GM21367 (cell line): ENCODE measurements around the gene COL3A1.
A peak's percentile ranks its signal among the peaks of the same experiment; 100 is the strongest.

Source experiments
- ATAC-seq: cut with Tn5 transposase; IDR thresholded peaks from one replicate; pipeline ENCODE4 v1.9.1; 2021; ENCODE audit not compliant: unreplicated experiment

The COL3A1 gene

DNA sequence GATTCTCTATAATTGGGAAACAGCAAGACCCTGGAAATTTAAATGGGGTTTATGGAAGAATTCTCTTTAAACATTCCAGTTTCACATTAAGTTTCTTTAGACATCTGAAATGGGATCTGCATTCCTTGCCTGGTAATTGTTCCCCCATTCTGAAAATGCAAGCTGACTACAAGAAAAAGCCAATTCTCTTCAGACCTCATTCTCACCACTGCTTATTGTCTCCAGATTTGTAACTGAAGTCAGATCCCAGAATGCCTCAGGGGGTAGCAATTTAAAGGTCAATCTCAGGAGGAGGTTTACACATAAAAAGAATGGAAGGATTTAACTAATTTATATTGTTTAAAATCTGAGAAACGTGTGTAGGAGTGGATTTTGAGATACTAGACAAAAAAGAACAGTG lies 41.2 kb downstream of the COL3A1 start:
- no peak for ATAC-seq

- ATAC-seq: no peak
These were observed 42.2 kb downstream of the COL3A1 start for GRCh38 chr2:189016311-189016861.

DNA sequence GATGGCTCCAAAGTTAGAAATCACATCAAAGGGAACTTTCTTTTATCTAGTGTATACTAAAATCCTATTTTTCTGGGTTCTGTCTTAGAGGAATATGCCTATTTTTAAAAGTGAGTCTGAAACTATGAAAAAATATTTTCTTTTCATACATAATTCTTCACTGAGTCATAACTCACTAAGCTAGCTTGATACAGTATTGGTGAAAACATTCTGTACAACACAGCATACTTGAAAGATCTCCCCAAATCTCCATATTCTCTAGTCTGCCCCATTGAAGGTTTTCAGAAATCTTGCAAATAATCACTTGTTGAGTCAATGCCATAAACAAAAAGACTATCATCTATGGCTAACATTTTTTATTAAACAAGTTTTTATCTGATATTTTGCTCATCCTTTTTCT lies 44.5 kb downstream of the COL3A1 start:
- no peak for ATAC-seq

GRCh38 chr2:189020179-189020578 lies 46.0 kb downstream of the COL3A1 start:
- no peak for ATAC-seq

DNA sequence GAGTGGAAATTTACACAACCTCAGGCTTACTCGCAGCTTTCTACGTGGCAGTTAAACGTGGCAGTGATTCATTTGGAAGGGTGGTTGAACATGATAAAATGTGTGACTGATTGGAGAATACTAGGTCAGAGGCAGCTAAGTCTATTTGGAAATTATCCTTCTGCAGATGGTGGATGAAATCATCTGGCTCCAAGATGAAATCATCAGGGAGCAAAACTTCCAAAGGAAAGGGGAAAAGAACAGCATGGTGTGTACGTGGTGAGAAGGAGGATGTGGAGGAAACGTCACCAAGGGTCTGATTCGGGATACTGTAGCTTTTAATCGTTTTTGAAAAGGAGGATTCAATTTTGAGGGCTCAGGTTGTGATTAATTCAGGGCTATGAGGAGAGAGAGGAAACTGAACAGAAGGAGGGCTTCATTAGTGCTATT lies 47.9 kb downstream of the COL3A1 start:
- ATAC-seq: no peak

DNA sequence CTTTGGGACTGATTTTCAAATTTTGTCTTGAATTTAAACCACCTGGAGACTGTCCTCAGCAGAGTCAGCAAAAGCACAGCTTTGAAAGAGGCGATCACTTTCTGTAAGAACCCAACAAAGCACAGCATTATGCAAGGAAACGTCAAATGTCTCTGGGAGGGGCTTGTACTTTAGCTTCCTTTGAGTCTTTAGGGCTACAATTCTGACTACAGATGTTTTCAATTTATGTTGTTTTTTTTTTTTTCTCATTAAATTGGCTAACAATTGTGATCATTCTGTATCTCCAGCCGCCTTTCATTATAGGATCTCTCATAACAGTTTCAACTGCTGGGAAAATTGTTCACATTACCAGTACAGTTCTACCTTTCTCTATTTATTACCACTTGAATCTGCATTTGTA lies 48.3 kb downstream of the COL3A1 start:
- ATAC-seq: no peak

GRCh38 chr2:189024901-189025618 lies 50.9 kb downstream of the COL3A1 start:
- ATAC-seq: peak; percentile 94

GRCh38 chr2:189037518-189037917 lies 63.3 kb downstream of the COL3A1 start:
- no peak for ATAC-seq

GRCh38 chr2:189045836-189046235 lies 71.7 kb downstream of the COL3A1 start:
- ATAC-seq: no peak

DNA sequence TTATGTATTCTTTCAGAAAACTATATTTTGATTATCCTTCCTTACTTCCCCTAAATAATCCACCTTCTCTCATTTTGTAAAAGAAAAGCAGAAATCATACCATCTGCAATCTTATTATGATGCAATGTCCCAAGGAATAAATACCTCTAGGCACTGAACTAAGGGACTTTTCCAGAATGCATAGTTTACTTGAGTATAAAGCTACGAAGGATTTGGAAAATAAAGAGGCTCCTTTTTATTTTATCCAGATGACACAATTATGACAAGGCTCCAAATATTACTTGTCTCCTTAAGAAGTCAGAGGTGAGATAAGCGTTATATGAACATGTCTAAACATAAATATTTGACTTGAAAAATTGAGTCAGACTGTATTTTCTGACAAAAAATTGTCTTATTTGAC lies 72.1 kb downstream of the COL3A1 start:
- ATAC-seq: no peak

GRCh38 chr2:189047171-189047888 lies 73.2 kb downstream of the COL3A1 start:
- no peak for ATAC-seq

- ATAC-seq: no peak
These were observed 74.0 kb downstream of the COL3A1 start for GRCh38 chr2:189048189-189048588.

DNA sequence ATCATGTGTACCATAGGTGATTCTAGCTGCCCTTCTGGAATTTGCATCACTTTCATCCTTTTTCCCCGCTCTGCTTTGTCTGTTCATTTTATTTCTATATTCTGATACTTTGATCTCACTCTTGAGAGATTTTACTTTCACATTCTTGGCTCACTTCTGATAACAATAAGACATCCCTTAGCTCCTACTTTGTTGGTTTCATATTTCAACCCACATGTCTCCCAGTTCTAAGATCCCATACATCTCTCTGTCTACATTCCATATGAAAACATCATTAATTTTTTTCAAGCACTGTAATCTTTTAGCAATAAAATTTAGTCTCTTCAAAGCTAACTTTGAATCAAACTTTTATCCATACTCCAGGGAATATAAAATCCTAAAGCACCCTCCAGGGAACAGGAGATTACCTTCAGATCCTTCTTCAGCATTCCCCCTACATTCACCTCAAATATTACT lies 75.6 kb downstream of the COL3A1 start:
- no peak for ATAC-seq

- no peak for ATAC-seq
These were observed 76.1 kb downstream of the COL3A1 start for GRCh38 chr2:189050165-189050712.

DNA sequence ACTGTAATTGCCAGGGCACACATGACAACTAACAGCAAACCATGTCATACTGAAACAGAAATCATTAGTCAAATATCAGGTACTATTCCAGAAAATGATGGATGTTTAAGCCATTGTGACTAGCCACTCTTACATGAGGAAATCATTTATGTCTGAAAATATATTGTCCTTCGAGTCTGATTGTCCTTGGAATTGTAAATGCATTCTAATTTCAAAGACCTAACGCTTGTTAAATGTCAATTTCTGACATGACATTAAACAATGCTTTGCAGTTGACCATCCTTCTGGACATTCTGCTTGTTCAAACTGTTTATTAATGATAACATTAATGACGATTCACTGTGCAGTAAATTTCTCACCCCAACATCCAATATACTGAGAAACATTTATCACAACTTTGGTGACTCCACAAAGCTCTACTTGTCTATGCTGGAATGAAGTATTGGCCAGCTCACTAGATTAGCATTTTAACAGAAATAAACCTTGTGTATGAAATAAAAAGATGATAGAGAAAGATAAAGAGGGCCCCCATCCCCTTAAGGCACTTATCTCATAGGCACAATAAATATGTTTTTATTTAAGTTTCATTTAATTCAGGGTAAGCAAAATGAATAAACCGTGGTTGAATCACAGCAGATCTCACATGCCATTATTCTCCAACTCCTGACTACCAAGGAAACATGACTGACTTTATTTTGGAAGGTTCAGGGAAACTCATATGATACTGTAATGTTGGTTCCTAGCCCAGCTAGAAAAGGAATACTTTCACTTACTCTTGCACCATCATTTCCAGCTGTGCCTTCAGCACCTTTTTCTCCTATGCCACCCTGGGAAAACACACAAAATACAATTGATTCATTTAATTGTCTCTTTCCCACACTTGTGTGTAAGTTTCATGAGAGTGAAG lies 82.3 kb downstream of the COL3A1 start:
- no peak for ATAC-seq

DNA sequence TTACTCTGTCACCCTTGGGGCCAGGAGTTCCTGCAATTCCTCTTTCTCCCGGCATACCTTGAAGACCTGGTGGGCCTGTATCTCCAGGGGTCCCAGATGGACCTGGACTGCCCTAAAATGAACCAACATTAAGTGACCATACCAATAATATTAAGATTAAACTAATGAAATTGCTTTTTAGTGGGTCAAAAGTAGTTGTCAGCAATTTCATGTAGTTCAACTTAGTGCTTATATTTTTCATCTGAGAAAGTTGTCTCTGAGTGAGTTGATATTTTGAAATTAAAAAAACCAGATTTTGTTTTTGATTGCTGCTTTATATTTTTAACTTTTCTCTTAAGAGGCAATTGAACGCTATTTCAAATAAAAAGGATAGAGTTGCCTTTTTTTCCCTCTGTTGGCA lies 83.1 kb downstream of the COL3A1 start:
- no peak for ATAC-seq

- no peak for ATAC-seq
These were observed 86.0 kb downstream of the COL3A1 start for GRCh38 chr2:189060096-189060642.
